ENCODE results near the gene FCN1. TPM values are rescaled to one million over a fixed set of nuclear protein-coding genes. Genes with fewer than 3 reads are reported as not detected.

FCN1 gene
- total and polyA plus RNA-seq, 9 of the 15 experiments (the other 6 are each of a cell fraction or from before 2014, with no cell fraction given) = not detected

DNA sequence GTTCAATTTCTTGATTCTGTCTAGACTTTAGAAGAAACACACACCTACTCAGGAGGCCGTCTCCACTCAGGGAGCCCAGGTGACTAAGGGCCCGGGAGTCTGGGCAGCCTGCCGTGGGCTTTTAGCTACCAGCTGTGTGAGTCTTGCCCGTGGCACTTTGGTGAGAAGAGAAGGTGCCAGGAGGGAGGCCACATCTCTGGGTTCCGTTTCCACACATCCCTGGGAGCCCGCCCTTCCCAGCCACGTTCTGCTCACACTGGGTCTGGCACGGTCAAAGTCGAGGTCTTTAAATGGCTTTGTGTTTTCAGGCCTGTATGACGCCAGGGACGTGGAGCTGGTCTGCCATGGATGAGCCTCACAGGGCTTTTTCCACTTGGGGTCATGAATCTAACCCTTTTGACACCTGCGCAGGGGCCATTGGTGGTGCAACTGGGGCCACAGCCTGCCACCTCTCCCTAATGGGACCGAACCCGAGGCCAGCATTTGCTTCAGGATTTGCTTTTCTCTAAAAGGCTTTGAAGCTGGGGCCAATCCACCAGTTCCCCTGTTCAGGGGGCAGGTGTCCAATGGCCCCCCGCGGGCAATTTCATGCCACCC is 54.3 kb downstream of the FCN1 start (continued):
- TF ChIP-seq PML (IDR thresholded peaks at IDR 0.05; ENCODE audit: low read length) (no peak), RBFOX2 (IDR thresholded peaks at IDR 0.05; ENCODE audit: low read depth, low read length) (no peak)

DNA sequence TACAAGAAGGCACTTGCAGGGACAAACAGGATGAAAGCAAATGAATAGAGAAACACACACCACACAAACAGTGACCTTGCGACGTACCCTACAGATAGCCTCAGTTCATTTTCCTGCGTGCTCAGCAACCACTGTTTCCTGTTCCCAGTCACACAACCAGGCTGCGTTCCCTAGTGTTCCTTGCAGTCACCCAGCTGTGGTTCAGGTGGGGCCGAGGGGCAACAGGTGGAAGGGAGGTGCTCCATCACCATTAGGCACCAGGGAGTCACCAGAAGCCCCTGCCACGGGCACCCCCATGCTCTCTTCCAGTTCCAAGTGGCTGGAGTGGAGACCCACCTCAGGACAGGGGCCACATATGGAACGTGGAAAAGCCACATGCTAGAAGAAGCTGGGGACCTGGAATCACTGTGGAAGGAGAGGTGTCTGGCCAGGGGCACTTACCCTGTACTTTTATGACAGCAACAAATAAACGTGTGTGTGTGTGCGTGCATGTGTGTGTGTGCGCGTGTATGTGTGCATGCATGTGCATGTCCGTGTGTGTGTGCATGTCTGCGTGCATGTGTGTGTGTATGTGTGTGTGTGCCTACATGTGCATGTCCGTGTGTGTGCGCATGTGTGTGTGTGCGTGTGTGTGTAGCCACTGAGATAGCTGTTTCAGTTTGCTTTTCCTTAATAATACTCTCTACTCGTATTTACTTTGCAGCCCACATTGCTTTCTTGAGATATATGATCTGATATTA is 55.9 kb downstream of the FCN1 start:
- ATAC-seq (no peak), DNase-seq (ENCODE audit: extremely low read depth in 1 of 4, low spot score in 3 of 4) (no peak), FAIRE-seq (no peak)
- H3K9me1 ChIP-seq (ENCODE audit: control insufficient read depth, insufficient read depth, low read length) = no peaks in the 10 kb centered on the region
- CTCF ChIA-PET (ENCODE audit: low intra/inter-chr PET ratio) = no interaction called here
- in situ Hi-C loops (cut with MboI) = no loop called here
- no peak overlapping the region for H2AFZ ChIP-seq (ENCODE audit: low read depth, low read length)
- no peaks in the 10 kb centered on the region for H3K4me1 ChIP-seq (replicated peaks in 1 of 2; ENCODE audit: control insufficient read depth in 2 of 2, insufficient read depth in 2 of 2, low read length in 2 of 2)
- under 1% methylated on average over 17 of the region's 17 CpGs for WGBS (ENCODE audit: insufficient coverage, low coverage, missing lambda C conversion rate)
- H3K27ac ChIP-seq (ENCODE audit: extremely low read depth, low read depth, low read length) = no peak overlapping the region
- no TSS peak for BruUV-seq (replicated peaks)
- H3K36me3 ChIP-seq (ENCODE audit: control insufficient read depth, insufficient read depth, low read length) = no peaks in the 10 kb centered on the region
- H3K79me2 ChIP-seq (ENCODE audit: control insufficient read depth, insufficient read depth, low read length) = no peaks in the 10 kb centered on the region; the same call in 2 of the 3 replicates
- intact Hi-C loops (cut with micrococcal nuclease) = no loop called here
- H3K9ac ChIP-seq (ENCODE audit: insufficient read depth in 1 of 2, low read depth in 2 of 2, low read length in 2 of 2) = no peak overlapping the region
- POLR2A ChIA-PET = no interaction called here
- H4K20me1 ChIP-seq (replicated peaks; ENCODE audit: control insufficient read depth, insufficient read depth, low read length) = 0 out of 2 replicates have a peak, but pooled peaks cover 3% of the 10 kb centered on the region
- H3K9me3 ChIP-seq (replicated peaks; ENCODE audit: control insufficient read depth, insufficient read depth, low read depth, low read length) = no peaks in the 10 kb centered on the region
- H3K4me3 ChIP-seq = no peak overlapping the region
- H3K4me2 ChIP-seq (ENCODE audit: insufficient read depth, low read length) = no peak overlapping the region
- TF ChIP-seq, protein P1, sequence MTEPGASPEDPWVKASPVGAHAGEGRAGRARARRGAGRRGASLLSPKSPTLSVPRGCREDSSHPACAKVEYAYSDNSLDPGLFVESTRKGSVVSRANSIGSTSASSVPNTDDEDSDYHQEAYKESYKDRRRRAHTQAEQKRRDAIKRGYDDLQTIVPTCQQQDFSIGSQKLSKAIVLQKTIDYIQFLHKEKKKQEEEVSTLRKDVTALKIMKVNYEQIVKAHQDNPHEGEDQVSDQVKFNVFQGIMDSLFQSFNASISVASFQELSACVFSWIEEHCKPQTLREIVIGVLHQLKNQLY (CRISPR knock-in tag; conservative IDR thresholded peaks at IDR 0.05) = no peak
- TF ChIP-seq ARNT (IDR thresholded peaks at IDR 0.05) (no peak), KLF16 (IDR thresholded peaks at IDR 0.05) (no peak), ASH1L (IDR thresholded peaks at IDR 0.05; ENCODE audit: borderline replicate concordance, low read depth, partially characterized antibody) (no peak), HCFC1 (IDR thresholded peaks at IDR 0.05; ENCODE audit: low read depth, low read length) (no peak), POLR2AphosphoS5 (IDR thresholded peaks at IDR 0.05; ENCODE audit: control insufficient read depth, insufficient read depth, low read depth, low read length) (no peak), ZNF133 (CRISPR knock-in tag; IDR thresholded peaks at IDR 0.05) (no peak), FOXP1 (CRISPR knock-in tag; IDR thresholded peaks at IDR 0.05) (no peak), POLR3G (IDR thresholded peaks at IDR 0.05; ENCODE audit: extremely low read depth, insufficient read length, insufficient replicate concordance) (no peak)
- TF ChIP-seq, protein P2, sequence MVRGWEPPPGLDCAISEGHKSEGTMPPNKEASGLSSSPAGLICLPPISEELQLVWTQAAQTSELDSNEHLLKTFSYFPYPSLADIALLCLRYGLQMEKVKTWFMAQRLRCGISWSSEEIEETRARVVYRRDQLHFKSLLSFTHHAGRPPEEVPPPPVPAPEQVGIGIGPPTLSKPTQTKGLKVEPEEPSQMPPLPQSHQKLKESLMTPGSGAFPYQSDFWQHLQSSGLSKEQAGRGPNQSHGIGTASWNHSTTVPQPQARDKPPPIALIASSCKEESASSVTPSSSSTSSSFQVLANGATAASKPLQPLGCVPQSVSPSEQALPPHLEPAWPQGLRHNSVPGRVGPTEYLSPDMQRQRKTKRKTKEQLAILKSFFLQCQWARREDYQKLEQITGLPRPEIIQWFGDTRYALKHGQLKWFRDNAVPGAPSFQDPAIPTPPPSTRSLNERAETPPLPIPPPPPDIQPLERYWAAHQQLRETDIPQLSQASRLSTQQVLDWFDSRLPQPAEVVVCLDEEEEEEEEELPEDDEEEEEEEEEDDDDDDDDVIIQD (CRISPR knock-in tag; IDR thresholded peaks at IDR 0.05) = no peak
- H3K27me3 ChIP-seq (ENCODE audit: control insufficient read depth in 2 of 2, insufficient read depth in 2 of 2, low read length in 2 of 2) = peaks cover 0 to 16% of the 10 kb centered on the region in 2 experiments; a peak in 2 of 5 replicates
